Measurements from ENCODE around the gene NPBWR2.

The NPBWR2 gene

DNA sequence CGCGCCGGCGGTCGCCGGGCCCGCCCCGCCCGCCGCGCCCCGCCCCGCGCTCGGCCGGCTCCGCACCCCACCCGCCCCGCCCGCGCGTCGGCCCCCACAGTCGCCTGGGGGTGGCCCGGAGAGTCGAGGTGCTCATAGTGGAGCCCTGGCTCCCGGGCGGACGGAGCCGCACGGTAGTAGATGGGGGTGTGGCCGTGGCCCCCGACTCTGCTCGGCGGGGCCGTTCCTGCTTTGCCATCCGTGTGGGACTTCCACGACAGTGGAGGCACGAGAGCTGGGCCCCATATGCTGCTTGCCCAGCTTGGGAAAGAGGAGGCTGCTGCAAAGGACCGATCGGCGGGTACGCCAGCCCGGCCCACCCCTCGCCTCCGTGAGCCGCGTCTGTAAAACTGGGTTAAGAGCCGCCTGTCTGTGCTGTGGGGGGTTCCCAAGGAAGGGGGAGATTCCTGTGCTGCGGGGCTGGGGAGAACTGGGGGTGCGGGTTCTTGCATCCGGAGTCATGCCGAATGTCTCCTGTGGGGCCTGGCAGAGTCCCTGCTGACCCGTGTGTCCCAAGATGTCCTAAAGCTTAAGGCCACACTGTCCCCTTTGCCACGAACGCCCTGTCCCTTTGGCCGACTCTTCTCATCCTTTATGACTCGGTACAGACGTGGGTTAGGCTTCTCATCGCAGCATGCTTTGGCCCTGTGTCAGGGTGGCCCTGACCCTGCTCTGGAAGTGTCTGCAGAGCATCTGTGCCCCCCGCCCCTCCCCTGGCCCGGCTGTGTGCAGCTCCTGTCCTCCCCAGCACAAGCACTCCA, 27.2 kb downstream of the NPBWR2 start, which contains the start of gene OPRL1:
TSS of gene OPRL1 (plus strand) at position 70 of the 800 bp plus-strand sequence. CDS start 12,639 bp downstream, outside the sequence.
- DNase-seq (ENCODE audit: low read depth) = no peak
- TF ChIP-seq CTCF (conservative IDR thresholded peaks at IDR 0.05; ENCODE audit: low read depth, low read length) = no peak

GRCh38 chr20:64079273-64080012, 27.9 kb downstream of the NPBWR2 start, which contains the start of gene RGS19:
TSS of gene RGS19 (minus strand) at chr20:64079518. CDS start at chr20:64076886, 2,632 bp downstream.
- peak within 1 kb of the TSS; percentile 57 for H3K4me3 ChIP-seq (ENCODE audit: low read length)
- no peak for TF ChIP-seq CTCF (conservative IDR thresholded peaks at IDR 0.05; ENCODE audit: low read depth, low read length)
- DNase-seq (ENCODE audit: low read depth) = no peak

More for the DNA sequence above, 27.2 kb downstream of the NPBWR2 start, which contains the start of gene OPRL1:
- H3K4me3 ChIP-seq (ENCODE audit: low read length) = peak within 1 kb of the TSS; percentile 57

GRCh38 chr20:64078934-64079272, 28.5 kb downstream of the NPBWR2 start:
- H3K4me3 ChIP-seq (ENCODE audit: low read length) = peak overlapping the region; percentile 57
- TF ChIP-seq CTCF (conservative IDR thresholded peaks at IDR 0.05; ENCODE audit: low read depth, low read length) = no peak
- DNase-seq (ENCODE audit: low read depth) = no peak

- no peak for TF ChIP-seq CTCF (conservative IDR thresholded peaks at IDR 0.05; ENCODE audit: low read depth, low read length)
- no peak overlapping the region for H3K4me3 ChIP-seq (ENCODE audit: low read length)
- DNase-seq (ENCODE audit: low read depth) = no peak
These were observed 29.4 kb downstream of the NPBWR2 start for GRCh38 chr20:64077876-64078551.

DNA sequence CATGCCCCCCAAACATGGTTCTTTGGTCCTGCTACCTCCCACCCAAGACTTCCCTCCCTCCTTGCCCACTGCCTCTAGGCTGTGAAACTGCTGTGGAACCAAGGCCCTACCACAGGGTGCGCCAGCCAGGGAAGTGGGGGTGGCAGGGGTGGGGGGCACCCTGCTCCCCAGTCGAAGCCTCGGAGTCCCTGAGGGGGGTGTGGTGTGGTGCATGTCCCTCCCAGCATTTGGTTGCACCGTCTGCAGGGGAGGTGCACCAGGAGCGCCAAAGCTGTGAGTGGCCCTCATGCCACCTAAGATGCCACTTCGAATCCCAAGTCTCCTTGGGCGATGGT, 29.9 kb downstream of the NPBWR2 start:
- DNase-seq (ENCODE audit: low read depth) = no peak
- H3K4me3 ChIP-seq (ENCODE audit: low read length) = no peak overlapping the region
- no peak for TF ChIP-seq CTCF (conservative IDR thresholded peaks at IDR 0.05; ENCODE audit: low read depth, low read length)

DNA sequence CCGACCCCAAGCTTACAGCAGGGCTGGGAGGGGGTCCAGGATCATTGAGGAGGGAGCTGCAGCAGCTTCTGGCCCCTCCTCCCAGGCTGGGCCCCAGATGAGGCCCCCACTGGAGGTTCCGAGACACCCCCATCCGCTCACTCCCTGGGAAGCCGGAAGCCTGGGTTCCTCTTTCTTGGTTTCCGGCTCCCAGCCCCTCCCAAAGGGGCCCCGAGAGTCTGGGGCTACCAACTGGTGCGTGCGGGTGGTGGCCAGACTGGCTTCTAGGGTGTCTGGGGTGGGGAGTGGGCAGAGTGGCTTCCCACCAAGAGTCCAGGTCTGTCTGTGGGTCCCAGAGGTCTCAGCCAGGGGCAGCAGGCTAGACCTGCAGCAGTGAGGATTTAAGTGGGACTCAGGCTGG, 30.3 kb downstream of the NPBWR2 start:
- H3K4me3 ChIP-seq (ENCODE audit: low read length) = no peak overlapping the region
- no peak for DNase-seq (ENCODE audit: low read depth)
- TF ChIP-seq CTCF (conservative IDR thresholded peaks at IDR 0.05; ENCODE audit: low read depth, low read length) = no peak
